Fibroblast of lung (primary cell): Measurements from ENCODE around the gene NCOA7. TPM values are rescaled to one million over a fixed set of nuclear protein-coding genes. Genes with fewer than 3 reads are reported as not detected.

Source experiments
- DNase-seq, 2 donors: peaks; one replicate each; pipeline versions ENCODE4 v3.0.0 to v3.0.0-alpha.2; 2010; ENCODE audit warnings: low read depth in 2 of 2
- H2AFZ ChIP-seq: 2 replicates; pipeline ENCODE4 v1.5.1; 2012; ENCODE audit warnings: low read length, control low read depth, inconsistent platforms
- H3K27ac ChIP-seq: 2 replicates; pipeline ENCODE4 v1.5.1; 2011; ENCODE audit warnings: low read length, control low read depth; ENCODE audit not compliant: insufficient read depth
- H3K27me3 ChIP-seq: 2 replicates; pipeline ENCODE4 v1.5.1; 2011; ENCODE audit warnings: mild to moderate bottlenecking, low read length; ENCODE audit not compliant: control insufficient read depth, insufficient read depth
- H3K36me3 ChIP-seq: 2 replicates; pipeline ENCODE4 v1.5.1; 2011; ENCODE audit warnings: low read length; ENCODE audit not compliant: control insufficient read depth, insufficient read depth
- H3K4me1 ChIP-seq: 2 replicates; pipeline ENCODE4 v1.5.1; 2011; ENCODE audit warnings: low read length; ENCODE audit not compliant: control insufficient read depth, insufficient read depth; ENCODE audit errors: extremely low read depth
- H3K4me2 ChIP-seq: 2 replicates; pipeline ENCODE4 v1.5.1; 2011; ENCODE audit warnings: low read length, control low read depth; ENCODE audit not compliant: insufficient read depth; ENCODE audit errors: extremely low read depth
- H3K4me3 ChIP-seq, 4 experiments: fragments of 200-600 bp in 1 of 4; sonication (generic) in 1 of 4; replicated peaks in 1 of 4; 2 replicates each; pipeline ENCODE4 v1.5.1; 2011 to 2016; ENCODE audit warnings: low read length in 4 of 4, low read depth in 3 of 4, mild to moderate bottlenecking in 3 of 4, control low read depth in 2 of 4, inconsistent platforms in 1 of 4, mixed read lengths in 1 of 4; ENCODE audit not compliant: insufficient read depth in 1 of 4; ENCODE audit errors: control extremely low read depth in 1 of 4
- H3K79me2 ChIP-seq: 2 replicates; pipeline ENCODE4 v1.5.1; 2012; ENCODE audit warnings: mild to moderate bottlenecking, low read length, inconsistent platforms; ENCODE audit not compliant: control insufficient read depth, insufficient read depth
- H3K9ac ChIP-seq: 2 replicates; pipeline ENCODE4 v1.5.1; 2011; ENCODE audit warnings: mild to moderate bottlenecking, low read length, control low read depth; ENCODE audit not compliant: insufficient read depth
- H3K9me3 ChIP-seq: 2 replicates; pipeline ENCODE4 v1.5.1; 2012; ENCODE audit warnings: low read depth, low read length; ENCODE audit not compliant: control insufficient read depth, insufficient read depth
- H4K20me1 ChIP-seq: 2 replicates; pipeline ENCODE4 v1.5.1; 2011; ENCODE audit warnings: low read length; ENCODE audit not compliant: control insufficient read depth, insufficient read depth; ENCODE audit errors: extremely low read depth
- EZH2 ChIP-seq: IDR thresholded peaks from 2 replicates; pipeline ENCODE4 v1.5.1; 2012; ENCODE audit warnings: low read length, control low read depth, mild to moderate bottlenecking; ENCODE audit errors: missing control alignments
- polyA plus RNA-seq, 2 donors: library from polyadenylated mRNA; depleted of rRNA in 1 of 2; stranded (reverse) in 1 of 2; unstranded in 1 of 2; fragments of >200 nt; gene quantifications; 2 replicates each; pipeline ENCODE4 v1.2.1, GENCODE V29; 2011 to 2012; ENCODE audit warnings: missing spikeins in 1 of 2
- total RNA-seq: library from RNA; depleted of rRNA; stranded (reverse); fragments of >200 nt; gene quantifications from 2 replicates; pipeline ENCODE4 v1.2.1, GENCODE V29; 2014
- TF ChIP-seq, protein P1 (sequence below), 2 donors: IDR thresholded peaks in 1 of 2; conservative IDR thresholded peaks in 1 of 2; 1 replicate in 1 of 2; 2 replicates in 1 of 2; pipeline ENCODE4 v1.5.1; 2011 to 2012; ENCODE audit warnings: low read length in 2 of 2, control low read depth in 1 of 2, inconsistent platforms in 1 of 2, low read depth in 1 of 2, mild to moderate bottlenecking in 1 of 2

NCOA7 gene
- total and polyA plus RNA-seq, 2 donors (not counting 1 experiment from before 2014, with no cell fraction given): 13.7 to 49.9 TPM

DNA sequence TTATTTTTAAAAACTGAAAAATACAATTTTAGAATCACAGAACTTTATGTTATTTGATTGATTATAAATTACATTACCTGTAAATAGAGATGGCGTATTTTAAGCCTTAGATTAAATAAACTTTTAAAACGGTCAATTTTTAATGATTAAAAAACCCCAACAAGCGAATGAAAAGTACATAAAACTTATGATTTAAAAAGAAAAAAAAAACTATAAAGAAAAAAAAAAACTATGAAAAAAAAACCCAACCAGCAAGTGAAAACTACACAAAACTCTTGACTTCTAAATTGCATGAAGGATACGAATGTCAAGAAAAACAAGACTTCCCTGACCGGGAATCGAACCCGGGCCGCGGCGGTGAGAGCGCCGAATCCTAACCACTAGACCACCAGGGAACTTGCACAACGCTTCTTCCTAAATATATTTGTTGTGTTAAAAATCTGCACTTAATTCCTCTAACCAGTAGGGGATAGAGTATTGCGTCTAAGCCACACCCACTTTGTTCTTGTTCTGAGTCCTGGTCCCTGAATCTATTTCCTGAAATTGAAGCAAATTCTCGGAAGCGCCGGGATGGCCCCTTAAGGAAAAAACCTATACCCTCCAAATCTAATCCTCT, 10.7 kb upstream of the NCOA7 start:
- Histone ChIP-seq H3K9me3 (no peaks in the 10 kb centered on the region), H3K27ac (peak overlapping the region; percentile 90), H3K4me2 (peak overlapping the region; percentile 46), H3K4me3 (peak overlapping the region; percentile 70 to 94 (median 86)), H4K20me1 (no peaks in the 10 kb centered on the region), H3K4me1 (no peaks in the 10 kb centered on the region), H2AFZ (peak overlapping the region; percentile 98), H3K79me2 (no peaks in the 10 kb centered on the region), H3K9ac (peak overlapping the region; percentile 72), H3K27me3 (no peaks in the 10 kb centered on the region), H3K36me3 (no peaks in the 10 kb centered on the region)
- peak; percentile 87 to 96 for DNase-seq
- TF ChIP-seq, protein P1, sequence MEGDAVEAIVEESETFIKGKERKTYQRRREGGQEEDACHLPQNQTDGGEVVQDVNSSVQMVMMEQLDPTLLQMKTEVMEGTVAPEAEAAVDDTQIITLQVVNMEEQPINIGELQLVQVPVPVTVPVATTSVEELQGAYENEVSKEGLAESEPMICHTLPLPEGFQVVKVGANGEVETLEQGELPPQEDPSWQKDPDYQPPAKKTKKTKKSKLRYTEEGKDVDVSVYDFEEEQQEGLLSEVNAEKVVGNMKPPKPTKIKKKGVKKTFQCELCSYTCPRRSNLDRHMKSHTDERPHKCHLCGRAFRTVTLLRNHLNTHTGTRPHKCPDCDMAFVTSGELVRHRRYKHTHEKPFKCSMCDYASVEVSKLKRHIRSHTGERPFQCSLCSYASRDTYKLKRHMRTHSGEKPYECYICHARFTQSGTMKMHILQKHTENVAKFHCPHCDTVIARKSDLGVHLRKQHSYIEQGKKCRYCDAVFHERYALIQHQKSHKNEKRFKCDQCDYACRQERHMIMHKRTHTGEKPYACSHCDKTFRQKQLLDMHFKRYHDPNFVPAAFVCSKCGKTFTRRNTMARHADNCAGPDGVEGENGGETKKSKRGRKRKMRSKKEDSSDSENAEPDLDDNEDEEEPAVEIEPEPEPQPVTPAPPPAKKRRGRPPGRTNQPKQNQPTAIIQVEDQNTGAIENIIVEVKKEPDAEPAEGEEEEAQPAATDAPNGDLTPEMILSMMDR (conservative IDR thresholded peaks at IDR 0.05 in 1 of 2, IDR thresholded peaks at IDR 0.05 in 1 of 2; ENCODE audit: low read depth in 1 of 2, low read length in 2 of 2): peak; percentile 21
- no peak for TF ChIP-seq EZH2

DNA sequence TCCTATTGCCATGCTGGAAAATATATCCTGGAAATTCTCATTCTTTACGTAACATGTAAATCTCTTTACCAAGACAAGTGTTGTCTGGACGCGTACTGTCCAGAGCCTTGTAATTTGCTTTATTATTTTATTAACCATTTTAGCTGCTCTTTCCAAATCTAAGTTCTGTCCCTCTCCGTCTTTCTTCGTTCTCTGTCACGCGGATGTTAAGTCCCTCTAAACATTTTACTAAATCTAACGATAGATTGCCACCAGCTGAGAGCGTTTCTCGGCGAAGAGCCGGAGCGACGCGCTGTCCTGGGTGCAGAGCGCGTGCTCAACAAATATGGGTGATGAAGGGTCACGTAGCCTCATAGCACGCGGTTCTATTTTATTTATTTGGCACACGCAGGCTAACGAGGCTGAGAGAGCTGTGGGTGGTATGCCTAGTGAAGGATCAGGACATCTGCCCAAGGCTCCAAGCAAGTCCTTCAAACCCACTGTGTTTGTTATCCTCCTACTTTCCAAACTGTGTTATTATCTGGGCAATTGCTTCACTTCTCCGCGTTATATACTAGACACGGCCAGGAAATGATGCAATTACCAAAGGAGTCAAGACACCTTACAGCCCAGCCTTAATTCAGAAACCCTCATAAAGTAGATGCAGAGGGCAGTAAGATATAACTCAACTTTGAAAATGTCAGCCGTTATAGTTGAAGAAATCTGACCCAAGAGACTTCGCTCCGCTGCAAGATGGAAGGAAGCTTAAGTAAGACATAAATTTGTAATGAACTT, 10.0 kb upstream of the NCOA7 start:
- no peaks in the 10 kb centered on the region for H4K20me1 ChIP-seq
- no peak for TF ChIP-seq EZH2
- TF ChIP-seq, protein P1 (conservative IDR thresholded peaks at IDR 0.05 in 1 of 2, IDR thresholded peaks at IDR 0.05 in 1 of 2; ENCODE audit: low read depth in 1 of 2, low read length in 2 of 2): no peak
- peak; percentile 71 to 89 for DNase-seq
- peak overlapping the region; percentile 98 for H2AFZ ChIP-seq
- H3K4me2 ChIP-seq: peak overlapping the region; percentile 46
- peak overlapping the region; percentile 70 to 94 (median 86) for H3K4me3 ChIP-seq
- H3K27me3 ChIP-seq: no peaks in the 10 kb centered on the region
- no peaks in the 10 kb centered on the region for H3K36me3 ChIP-seq
- H3K79me2 ChIP-seq: no peaks in the 10 kb centered on the region
- peak overlapping the region; percentile 90 for H3K27ac ChIP-seq
- H3K4me1 ChIP-seq: no peaks in the 10 kb centered on the region
- H3K9me3 ChIP-seq: no peaks in the 10 kb centered on the region
- H3K9ac ChIP-seq: peak overlapping the region; percentile 72

DNA sequence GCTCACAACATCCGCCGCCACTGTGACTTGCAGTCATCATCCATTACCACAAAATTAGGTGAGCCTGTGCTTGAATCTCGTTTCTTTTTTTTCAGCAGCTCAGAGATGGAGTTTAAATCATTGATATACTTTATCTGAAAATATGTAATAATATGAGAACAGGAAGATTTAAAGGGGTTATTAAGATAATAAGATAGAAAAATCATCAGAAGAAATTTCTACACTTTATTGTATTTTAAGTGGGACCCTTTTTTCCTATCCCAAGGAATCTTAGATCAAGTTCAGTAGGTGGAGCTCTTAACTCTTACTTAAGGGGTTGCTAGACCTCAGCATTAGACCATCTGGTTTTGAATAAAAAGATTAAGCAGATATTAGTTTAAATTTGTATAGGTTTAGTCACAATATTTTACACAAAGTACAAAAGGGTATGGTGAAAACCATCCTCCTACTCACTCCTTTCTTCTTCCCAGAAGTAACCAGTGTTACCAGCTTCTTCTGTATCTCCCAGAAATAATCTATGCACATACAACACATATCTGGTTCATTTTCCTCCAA, 9.4 kb upstream of the NCOA7 start:
- peak overlapping the region; percentile 46 for H3K4me2 ChIP-seq
- peak overlapping the region; percentile 98 for H2AFZ ChIP-seq
- peak overlapping the region; percentile 72 for H3K9ac ChIP-seq
- H3K79me2 ChIP-seq: no peaks in the 10 kb centered on the region
- H3K4me1 ChIP-seq: no peaks in the 10 kb centered on the region
- peak; percentile 38 to 67 for DNase-seq
- H3K4me3 ChIP-seq: peak overlapping the region; percentile 70 to 94 (median 86)
- no peaks in the 10 kb centered on the region for H3K9me3 ChIP-seq
- H3K36me3 ChIP-seq: no peaks in the 10 kb centered on the region
- H3K27ac ChIP-seq: peak overlapping the region; percentile 90
- TF ChIP-seq, protein P1 (conservative IDR thresholded peaks at IDR 0.05 in 1 of 2, IDR thresholded peaks at IDR 0.05 in 1 of 2; ENCODE audit: low read depth in 1 of 2, low read length in 2 of 2): peak in 1 of 2 donors; percentile 21
- no peak for TF ChIP-seq EZH2
- H4K20me1 ChIP-seq: no peaks in the 10 kb centered on the region
- H3K27me3 ChIP-seq: no peaks in the 10 kb centered on the region
